Measurements from ENCODE around the gene ENTPD3.

The ENTPD3 gene

DNA sequence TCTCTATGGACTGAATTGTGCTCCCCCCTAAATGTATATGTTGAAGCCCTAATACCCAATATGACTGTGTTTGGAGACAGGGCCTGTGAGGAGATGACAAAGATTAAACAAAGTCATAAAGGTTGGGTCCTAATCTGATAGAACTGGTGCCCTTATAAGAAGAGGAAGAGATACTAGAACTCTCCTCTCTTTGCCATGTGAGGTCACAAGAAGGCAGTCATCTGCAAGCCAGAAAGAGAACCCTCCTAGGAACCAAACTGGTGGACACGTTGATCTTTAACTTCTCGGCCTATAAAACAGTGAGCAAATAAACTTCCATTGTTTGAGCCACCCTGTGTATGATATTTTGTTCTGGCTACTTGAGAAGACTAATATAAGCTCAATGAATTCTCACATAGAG lies 31.6 kb upstream of the ENTPD3 start:
- no peak for TF ChIP-seq CTCF (IDR thresholded peaks at IDR 0.05)
- H3K9me3 ChIP-seq, result no peaks in the 10 kb centered on the region

DNA sequence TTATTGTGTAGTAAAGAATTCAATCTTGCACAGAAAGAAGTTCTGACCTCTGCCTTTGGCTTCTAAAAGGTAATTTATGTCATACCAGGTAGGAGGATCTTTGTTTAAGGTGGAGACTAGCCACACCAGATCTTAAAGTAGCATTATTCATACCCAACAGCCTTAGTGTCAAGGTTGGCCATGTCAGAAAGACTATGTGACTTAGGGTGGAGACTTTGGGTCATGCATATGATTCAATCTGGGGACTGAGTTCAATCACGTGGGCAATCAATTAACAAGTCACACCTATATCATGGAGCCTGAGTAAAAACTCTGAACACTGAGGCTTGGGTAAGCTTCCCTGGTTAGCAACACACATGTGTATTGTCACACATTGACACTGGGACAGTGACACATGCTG lies 28.5 kb upstream of the ENTPD3 start:
- Histone ChIP-seq H3K4me3 (ENCODE audit: low read depth in 1 of 2, low read length in 1 of 2) (no peak overlapping the region), H3K27me3 (no peaks in the 10 kb centered on the region), H3K4me1 (ENCODE audit: control insufficient read depth in 1 of 2, insufficient read depth in 1 of 2, low read depth in 1 of 2, low read length in 1 of 2) (no peaks in the 10 kb centered on the region), H3K27ac (no peak overlapping the region), H3K36me3 (no peaks in the 10 kb centered on the region), H3K9me3 (no peaks in the 10 kb centered on the region)
- TF ChIP-seq CTCF (IDR thresholded peaks at IDR 0.05), result no peak

More for the DNA sequence above, 31.6 kb upstream of the ENTPD3 start:
- no peak overlapping the region for H3K27ac ChIP-seq
- H3K27me3 ChIP-seq, result no peaks in the 10 kb centered on the region
- H3K4me3 ChIP-seq (ENCODE audit: low read depth in 1 of 2, low read length in 1 of 2), result no peak overlapping the region
- no peaks in the 10 kb centered on the region for H3K4me1 ChIP-seq (ENCODE audit: control insufficient read depth in 1 of 2, insufficient read depth in 1 of 2, low read depth in 1 of 2, low read length in 1 of 2)
- no peaks in the 10 kb centered on the region for H3K36me3 ChIP-seq

DNA sequence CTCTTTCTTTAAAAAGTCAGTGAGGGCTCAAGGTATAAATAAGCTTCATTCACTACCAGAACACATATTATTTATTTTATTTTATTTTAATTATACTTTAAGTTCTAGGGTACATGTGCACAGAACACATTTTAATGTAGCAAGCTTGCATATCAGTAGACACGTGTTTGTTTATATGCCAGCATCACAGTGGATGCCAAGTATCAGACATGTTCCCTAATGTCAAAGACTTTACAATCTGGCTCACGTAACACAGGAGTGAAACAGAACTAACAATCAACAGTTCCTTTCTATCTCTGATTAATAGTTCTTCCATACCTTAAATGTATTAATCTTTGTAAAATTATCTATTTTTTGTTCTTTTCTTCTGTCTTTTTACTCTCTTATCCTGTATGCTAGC lies 23.3 kb upstream of the ENTPD3 start:
- Histone ChIP-seq H3K36me3 (no peaks in the 10 kb centered on the region), H3K27me3 (no peaks in the 10 kb centered on the region), H3K4me3 (ENCODE audit: low read depth in 1 of 2, low read length in 1 of 2) (no peak overlapping the region), H3K9me3 (no peaks in the 10 kb centered on the region), H3K27ac (no peak overlapping the region), H3K4me1 (ENCODE audit: control insufficient read depth in 1 of 2, insufficient read depth in 1 of 2, low read depth in 1 of 2, low read length in 1 of 2) (no peaks in the 10 kb centered on the region)
- no peak for TF ChIP-seq CTCF (IDR thresholded peaks at IDR 0.05)

GRCh38 chr3:40366203-40367162 lies 20.5 kb upstream of the ENTPD3 start:
- H3K27me3 ChIP-seq, result no peaks in the 10 kb centered on the region
- no peaks in the 10 kb centered on the region for H3K36me3 ChIP-seq
- no peaks in the 10 kb centered on the region for H3K9me3 ChIP-seq
- H3K4me1 ChIP-seq (ENCODE audit: control insufficient read depth in 1 of 2, insufficient read depth in 1 of 2, low read depth in 1 of 2, low read length in 1 of 2), result no peaks in the 10 kb centered on the region
- H3K4me3 ChIP-seq (ENCODE audit: low read depth in 1 of 2, low read length in 1 of 2), result no peak overlapping the region
- no peak overlapping the region for H3K27ac ChIP-seq
- TF ChIP-seq CTCF (IDR thresholded peaks at IDR 0.05), result no peak

DNA sequence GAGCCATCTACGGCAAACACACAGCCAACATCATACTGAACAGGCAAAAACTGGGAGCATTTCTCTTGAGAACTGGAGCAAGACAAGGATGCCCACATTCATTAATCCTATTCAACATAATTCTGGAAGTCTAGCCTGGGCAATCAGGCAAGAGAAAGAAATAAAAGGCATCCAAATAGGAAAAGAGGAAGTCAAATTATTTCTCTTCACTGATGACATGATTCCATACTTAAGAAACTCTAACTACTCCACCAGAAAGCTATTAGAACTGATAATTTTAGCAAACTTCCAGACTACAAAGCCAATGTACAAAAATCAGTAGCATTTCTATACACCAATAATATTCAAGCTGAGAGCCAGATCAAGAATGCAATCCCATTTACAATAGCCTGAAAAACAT lies 17.3 kb upstream of the ENTPD3 start:
- Histone ChIP-seq H3K4me1 (ENCODE audit: control insufficient read depth in 1 of 2, insufficient read depth in 1 of 2, low read depth in 1 of 2, low read length in 1 of 2) (no peaks in the 10 kb centered on the region), H3K36me3 (no peaks in the 10 kb centered on the region), H3K4me3 (ENCODE audit: low read depth in 1 of 2, low read length in 1 of 2) (no peak overlapping the region), H3K9me3 (no peaks in the 10 kb centered on the region), H3K27ac (no peak overlapping the region), H3K27me3 (no peaks in the 10 kb centered on the region)
- no peak for TF ChIP-seq CTCF (IDR thresholded peaks at IDR 0.05)

All from neutrophil (primary cell).